Smooth muscle cell (in vitro differentiated cells): ENCODE results near the gene EFHD2. TPM values are rescaled to one million over a fixed set of nuclear protein-coding genes. Genes with fewer than 3 reads are reported as not detected.

Experiments used
- DNase-seq: peaks from one replicate; lab custom pipeline; 2025; ENCODE audit not compliant: unreplicated experiment; lab: John Stamatoyannopoulos, UW
- H2AFZ ChIP-seq: fragments of 200-600 bp; sonication (generic); 2 replicates; pipeline ENCODE4 v1.6.0; 2016; ENCODE audit warnings: antibody characterized with exemption, low read depth, mild to moderate bottlenecking
- H3F3A ChIP-seq: fragments of 200-600 bp; sonication (generic); 2 replicates; pipeline ENCODE4 v1.6.0; 2017; ENCODE audit warnings: antibody characterized with exemption, low read depth
- H3K27ac ChIP-seq: fragments of 200-600 bp; sonication (generic); 2 replicates; pipeline ENCODE4 v1.5.1; 2016; ENCODE audit warnings: low read depth, mild to moderate bottlenecking
- H3K27me3 ChIP-seq: fragments of 200-600 bp; sonication (generic); 2 replicates; pipeline ENCODE4 v1.6.1; 2016; ENCODE audit warnings: low read depth, mild to moderate bottlenecking
- H3K36me3 ChIP-seq: fragments of 200-600 bp; sonication (generic); 2 replicates; pipeline ENCODE4 v1.5.1; 2016; ENCODE audit warnings: low read depth
- H3K4me1 ChIP-seq: fragments of 200-600 bp; sonication (generic); 2 replicates; pipeline ENCODE4 v1.5.1; 2016; ENCODE audit warnings: low read depth
- H3K4me2 ChIP-seq: fragments of 200-600 bp; sonication (generic); 2 replicates; pipeline ENCODE4 v1.6.0; 2016; ENCODE audit warnings: mild to moderate bottlenecking
- H3K4me3 ChIP-seq: fragments of 200-600 bp; sonication (generic); 2 replicates; pipeline ENCODE4 v1.5.1; 2016; ENCODE audit warnings: mild to moderate bottlenecking
- H3K79me2 ChIP-seq: fragments of 200-600 bp; sonication (generic); 2 replicates; pipeline ENCODE4 v1.6.0; 2016; ENCODE audit warnings: low read depth, mild to moderate bottlenecking
- H3K9ac ChIP-seq: fragments of 200-600 bp; sonication (generic); 2 replicates; pipeline ENCODE4 v1.6.0; 2016; ENCODE audit warnings: low read depth
- H3K9me3 ChIP-seq: fragments of 200-600 bp; sonication (generic); replicated peaks from 2 replicates; pipeline ENCODE4 v1.5.1; 2016; ENCODE audit warnings: low read depth
- H4K20me1 ChIP-seq: fragments of 200-600 bp; sonication (generic); 2 replicates; pipeline ENCODE4 v1.6.0; 2016; ENCODE audit warnings: low read depth
- WGBS: methylation state at CpG from one replicate; pipeline ENCODE4 v1.1.7; 2016; ENCODE audit warnings: low lambda C conversion rate; 5-methylcytosine and 5-hydroxymethylcytosine counted together
- polyA plus RNA-seq: library from polyadenylated mRNA; unstranded; fragments of >200 nt; fragmentation: Nextera tagmentation; extraction: Ambion mirVana; gene quantifications from 2 replicates; pipeline ENCODE4 v1.2.1, GENCODE V29; 2016
- total RNA-seq: library from RNA; depleted of rRNA; stranded (reverse); fragments of >200 nt; gene quantifications from 2 replicates; pipeline ENCODE4 v1.2.3, GENCODE V29; 2014
- TF ChIP-seq, protein P1 (sequence below): fragments of 200-600 bp; sonication (generic); IDR thresholded peaks from 2 replicates; pipeline ENCODE4 v1.5.1; 2017; ENCODE audit warnings: borderline replicate concordance, mild to moderate bottlenecking, antibody characterized with exemption; ENCODE audit not compliant: insufficient read depth, poor library complexity, severe bottlenecking

The EFHD2 gene
- total and polyA plus RNA-seq, 2 experiments from 2014 or later = 7.0 to 22.9 TPM

DNA sequence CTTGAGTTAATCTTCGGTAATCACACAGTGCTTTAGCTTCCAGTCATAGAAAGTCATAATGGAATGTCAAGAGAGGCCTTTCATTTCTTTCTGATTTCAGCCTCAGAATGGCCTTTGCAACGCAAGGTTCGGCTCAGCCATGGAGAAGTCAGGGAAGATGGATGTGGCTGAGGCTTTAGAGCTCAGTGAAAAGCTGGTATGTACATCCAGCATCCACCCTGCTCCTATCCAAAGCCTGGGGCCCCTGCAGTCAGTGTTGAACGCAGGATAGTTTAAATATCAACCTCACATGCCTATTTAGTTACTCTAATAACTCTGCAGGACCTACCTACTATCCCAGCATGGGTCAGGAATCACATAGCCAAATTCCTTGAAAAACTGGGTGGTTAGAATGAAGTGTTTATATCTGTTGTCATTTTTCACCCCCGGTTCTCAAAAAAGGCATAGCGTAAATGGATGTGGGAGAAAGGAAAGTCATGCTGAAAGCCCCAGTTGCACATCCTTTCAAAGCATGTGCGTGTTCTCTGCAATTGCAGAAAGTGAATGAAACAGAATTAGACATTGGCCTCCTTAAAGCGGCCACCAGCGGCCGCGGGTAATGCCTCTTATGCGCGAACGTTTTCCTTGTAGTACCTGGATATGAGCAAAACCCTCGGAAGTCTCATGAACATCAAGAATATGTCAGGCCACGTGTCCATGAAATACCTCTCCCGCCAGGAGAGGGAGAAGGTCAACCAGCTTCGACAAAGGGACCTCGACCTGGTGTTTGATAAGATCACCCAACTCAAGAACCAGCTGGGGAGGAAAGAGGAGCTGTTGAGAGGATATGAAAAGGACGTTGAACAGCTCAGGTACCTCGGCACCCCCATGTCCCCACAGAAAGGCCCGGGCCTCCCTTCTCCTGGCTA is 28.8 kb upstream of the EFHD2 start:
- 93% methylated on average over 22 of the region's 22 CpGs for WGBS
- Histone ChIP-seq H3K4me3 (no peak overlapping the region), H3K4me2 (no peak overlapping the region), H4K20me1 (no peaks in the 10 kb centered on the region), H3K79me2 (no peaks in the 10 kb centered on the region), H2AFZ (no peak overlapping the region), H3K36me3 (no peaks in the 10 kb centered on the region), H3K9ac (no peak overlapping the region), H3F3A (no peaks in the 10 kb centered on the region), H3K4me1 (peaks cover 4% of the 10 kb centered on the region), H3K27ac (no peak overlapping the region), H3K9me3 (no peaks in the 10 kb centered on the region), H3K27me3 (peaks cover 35% of the 10 kb centered on the region)
- TF ChIP-seq, protein P1, sequence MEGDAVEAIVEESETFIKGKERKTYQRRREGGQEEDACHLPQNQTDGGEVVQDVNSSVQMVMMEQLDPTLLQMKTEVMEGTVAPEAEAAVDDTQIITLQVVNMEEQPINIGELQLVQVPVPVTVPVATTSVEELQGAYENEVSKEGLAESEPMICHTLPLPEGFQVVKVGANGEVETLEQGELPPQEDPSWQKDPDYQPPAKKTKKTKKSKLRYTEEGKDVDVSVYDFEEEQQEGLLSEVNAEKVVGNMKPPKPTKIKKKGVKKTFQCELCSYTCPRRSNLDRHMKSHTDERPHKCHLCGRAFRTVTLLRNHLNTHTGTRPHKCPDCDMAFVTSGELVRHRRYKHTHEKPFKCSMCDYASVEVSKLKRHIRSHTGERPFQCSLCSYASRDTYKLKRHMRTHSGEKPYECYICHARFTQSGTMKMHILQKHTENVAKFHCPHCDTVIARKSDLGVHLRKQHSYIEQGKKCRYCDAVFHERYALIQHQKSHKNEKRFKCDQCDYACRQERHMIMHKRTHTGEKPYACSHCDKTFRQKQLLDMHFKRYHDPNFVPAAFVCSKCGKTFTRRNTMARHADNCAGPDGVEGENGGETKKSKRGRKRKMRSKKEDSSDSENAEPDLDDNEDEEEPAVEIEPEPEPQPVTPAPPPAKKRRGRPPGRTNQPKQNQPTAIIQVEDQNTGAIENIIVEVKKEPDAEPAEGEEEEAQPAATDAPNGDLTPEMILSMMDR = no peak
- DNase-seq = no peak

- Histone ChIP-seq H3K9me3 (no peaks in the 10 kb centered on the region), H2AFZ (no peak overlapping the region), H3F3A (no peaks in the 10 kb centered on the region), H4K20me1 (no peaks in the 10 kb centered on the region), H3K36me3 (no peaks in the 10 kb centered on the region), H3K4me1 (peaks cover 13% of the 10 kb centered on the region), H3K4me3 (no peak overlapping the region), H3K27ac (no peak overlapping the region), H3K9ac (no peak overlapping the region), H3K4me2 (no peak overlapping the region), H3K27me3 (peaks cover 45% of the 10 kb centered on the region), H3K79me2 (no peaks in the 10 kb centered on the region)
- WGBS = 95% methylated on average over 12 of the region's 12 CpGs
- TF ChIP-seq, protein P1 = no peak
- no peak for DNase-seq
These were observed 27.9 kb upstream of the EFHD2 start for GRCh38 chr1:15381805-15382204.

- TF ChIP-seq, protein P1 = no peak
- Histone ChIP-seq H3F3A (no peaks in the 10 kb centered on the region), H3K4me2 (no peak overlapping the region), H3K27ac (no peak overlapping the region), H4K20me1 (no peaks in the 10 kb centered on the region), H3K36me3 (no peaks in the 10 kb centered on the region), H3K27me3 (peaks cover 55% of the 10 kb centered on the region), H3K79me2 (no peaks in the 10 kb centered on the region), H3K4me1 (peaks cover 17% of the 10 kb centered on the region), H2AFZ (no peak overlapping the region), H3K4me3 (no peak overlapping the region), H3K9me3 (no peaks in the 10 kb centered on the region), H3K9ac (no peak overlapping the region)
- WGBS = 91% methylated on average over 26 of the region's 26 CpGs
- no peak for DNase-seq
These were observed 26.8 kb upstream of the EFHD2 start for GRCh38 chr1:15382601-15383518.
